GM10266 (cell line): ENCODE measurements around the gene FAM120AOS.

ENCODE experiments used
- DNase-seq: peaks from one replicate; pipeline ENCODE4 v3.0.0; 2012; ENCODE audit errors: extremely low spot score
- CTCF ChIP-seq: IDR thresholded peaks from 2 replicates; pipeline ENCODE4 v1.5.1; 2012; ENCODE audit warnings: mild to moderate bottlenecking, low read depth; ENCODE audit not compliant: control insufficient read depth, insufficient read depth; ENCODE audit errors: missing control alignments

FAM120AOS gene

GRCh38 chr9:93416530-93417235, 36.7 kb downstream of the FAM120AOS start:
- DNase-seq, result no peak
- no peak for TF ChIP-seq CTCF

GRCh38 chr9:93415176-93415690, 38.1 kb downstream of the FAM120AOS start:
- TF ChIP-seq CTCF, result no peak
- no peak for DNase-seq

GRCh38 chr9:93413530-93413929, 39.9 kb downstream of the FAM120AOS start:
- no peak for DNase-seq
- TF ChIP-seq CTCF, result no peak

- no peak for DNase-seq
- no peak for TF ChIP-seq CTCF
These were observed 47.0 kb downstream of the FAM120AOS start for GRCh38 chr9:93406371-93406770.

GRCh38 chr9:93398471-93398870, 54.9 kb downstream of the FAM120AOS start:
- no peak for TF ChIP-seq CTCF
- DNase-seq, result no peak

GRCh38 chr9:93397661-93398373, 55.6 kb downstream of the FAM120AOS start:
- TF ChIP-seq CTCF, result no peak
- DNase-seq, result no peak
